Endothelial cell of umbilical vein (primary cell): ENCODE measurements around the gene TDRD9. TPM values are rescaled to one million over a fixed set of nuclear protein-coding genes. Genes with fewer than 3 reads are reported as not detected.

Source experiments
- BruUV-seq: library from RNA; stranded (reverse); fragments of 400-500 nt; replicated peaks from 2 replicates; lab custom pipeline; 2021; lab: Mats Ljungman, UMichigan
- CTCF ChIA-PET: fragments of 300-600, 350-600 bp; sonication (Branson Sonifier 250); formaldehyde crosslinking; loops from one replicate; lab custom pipeline; 2021; ENCODE audit warnings: antibody characterized with exemption, inconsistent platforms; lab: Charles Lee
- POLR2A ChIA-PET: fragments of 300-600, 350-600 bp; sonication (Branson Sonifier 250); formaldehyde crosslinking; loops from one replicate; lab custom pipeline; 2021; ENCODE audit warnings: antibody characterized with exemption, inconsistent platforms; lab: Charles Lee
- DNase-seq: peaks from one replicate; pipeline ENCODE4 v3.0.0-alpha.2; 2011; ENCODE audit warnings: low read depth, low spot score
- FAIRE-seq: peaks from 2 replicates; lab custom pipeline; 2011; peaks lifted over from hg19 to GRCh38; lab: Jason Lieb, UNC
- H2AFZ ChIP-seq: 2 replicates; pipeline ENCODE4 v1.6.0; 2012; ENCODE audit warnings: low read depth, low read length, control low read depth, inconsistent platforms
- H3K27ac ChIP-seq: 2 replicates; pipeline ENCODE4 v1.5.1; 2011; ENCODE audit warnings: low read depth, mild to moderate bottlenecking, control low read depth, low read length, moderate library complexity; ENCODE audit not compliant: insufficient read depth
- H3K27me3 ChIP-seq, 2 experiments: 2 replicates each; pipeline versions ENCODE4 v1.6.0 to v1.6.1; 2011; ENCODE audit warnings: low read length in 2 of 2, mixed read lengths in 1 of 2; ENCODE audit not compliant: control insufficient read depth in 2 of 2, insufficient read depth in 2 of 2
- H3K36me3 ChIP-seq, 2 experiments: 2 replicates in 1 of 2; 3 replicates in 1 of 2; pipeline ENCODE4 v1.5.1; 2011; ENCODE audit warnings: low read length in 2 of 2, mild to moderate bottlenecking in 1 of 2, moderate library complexity in 1 of 2; ENCODE audit not compliant: control insufficient read depth in 2 of 2, insufficient read depth in 2 of 2; ENCODE audit errors: extremely low read depth in 1 of 2
- H3K4me1 ChIP-seq: 3 replicates; pipeline ENCODE4 v1.5.1; 2011; ENCODE audit warnings: mild to moderate bottlenecking, low read length; ENCODE audit not compliant: control insufficient read depth, insufficient read depth; ENCODE audit errors: extremely low read depth
- H3K4me2 ChIP-seq: 2 replicates; pipeline ENCODE4 v1.6.1; 2011; ENCODE audit warnings: low read length, control low read depth, mixed read lengths; ENCODE audit not compliant: insufficient read depth
- H3K4me3 ChIP-seq, 3 experiments: fragments of 200-600 bp in 1 of 3; sonication (generic), shearing (Covaris generic) in 1 of 3; replicated peaks in 1 of 3; 2 replicates each; pipeline ENCODE4 v1.5.1; 2011 to 2016; ENCODE audit warnings: control low read depth in 3 of 3, low read length in 3 of 3, mild to moderate bottlenecking in 2 of 3, inconsistent platforms in 1 of 3, low read depth in 1 of 3, moderate library complexity in 1 of 3; ENCODE audit not compliant: insufficient read depth in 1 of 3
- H3K79me2 ChIP-seq: 2 replicates; pipeline ENCODE4 v1.6.0; 2012; ENCODE audit warnings: low read length, inconsistent platforms; ENCODE audit not compliant: control insufficient read depth, insufficient read depth
- H3K9ac ChIP-seq: replicated peaks from 2 replicates; pipeline ENCODE3; 2011; ENCODE audit warnings: low read length, control low read depth; ENCODE audit not compliant: insufficient read depth; ENCODE audit errors: extremely low read depth
- H3K9me1 ChIP-seq: replicated peaks from 3 replicates; pipeline ENCODE4 v1.6.0; 2011; ENCODE audit warnings: mild to moderate bottlenecking, low read length; ENCODE audit not compliant: control insufficient read depth, insufficient read depth; ENCODE audit errors: extremely low read depth
- H3K9me3 ChIP-seq: replicated peaks from 2 replicates; pipeline ENCODE4 v1.5.1; 2012; ENCODE audit warnings: low read length, inconsistent platforms; ENCODE audit not compliant: control insufficient read depth, insufficient read depth
- H4K20me1 ChIP-seq: replicated peaks from 2 replicates; pipeline ENCODE3; 2011; ENCODE audit warnings: mild to moderate bottlenecking, low read length; ENCODE audit not compliant: control insufficient read depth, insufficient read depth; ENCODE audit errors: extremely low read depth
- CTCF ChIP-seq, 2 donors: IDR thresholded peaks; 1 replicate in 1 of 2; 2 replicates in 1 of 2; pipeline ENCODE4 v1.5.1; 2011; ENCODE audit warnings: low read length in 2 of 2, mild to moderate bottlenecking in 2 of 2, moderate library complexity in 2 of 2, control low read depth in 1 of 2, inconsistent platforms in 1 of 2, low read depth in 1 of 2; ENCODE audit not compliant: insufficient read depth in 1 of 2; ENCODE audit errors: extremely low read depth in 1 of 2
- EZH2 ChIP-seq: IDR thresholded peaks from 2 replicates; pipeline ENCODE4 v1.6.1; 2012; ENCODE audit warnings: borderline replicate concordance, low read depth, mild to moderate bottlenecking, moderate library complexity, low read length, inconsistent platforms; ENCODE audit not compliant: severe bottlenecking
- FOS ChIP-seq: IDR thresholded peaks from 2 replicates; pipeline ENCODE4 v1.6.1; 2011; ENCODE audit warnings: mild to moderate bottlenecking, low read length, moderate library complexity, borderline replicate concordance; ENCODE audit not compliant: insufficient read depth
- GATA2 ChIP-seq: IDR thresholded peaks from 2 replicates; pipeline ENCODE4 v1.7.0; 2011; ENCODE audit warnings: low read depth, mild to moderate bottlenecking, moderate library complexity, mixed read lengths, low read length; ENCODE audit not compliant: insufficient read length, insufficient read depth
- JUN ChIP-seq: IDR thresholded peaks from 2 replicates; pipeline ENCODE4 v1.6.1; 2011; ENCODE audit warnings: borderline replicate concordance, low read depth; ENCODE audit not compliant: insufficient read length, insufficient read depth
- MAX ChIP-seq: IDR thresholded peaks from 2 replicates; pipeline ENCODE4 v1.6.1; 2011; ENCODE audit not compliant: insufficient read depth, insufficient read length
- MYC ChIP-seq: IDR thresholded peaks from one replicate; pipeline ENCODE4 v1.6.1; 2011; ENCODE audit warnings: mild to moderate bottlenecking, low read depth, low read length
- POLR2A ChIP-seq: IDR thresholded peaks from 2 replicates; pipeline ENCODE4 v1.6.1; 2012; ENCODE audit warnings: low read depth, mild to moderate bottlenecking, control low read depth, low read length
- POLR2AphosphoS5 ChIP-seq: IDR thresholded peaks from 2 replicates; pipeline ENCODE4 v1.6.1; 2012; ENCODE audit warnings: low read depth, mild to moderate bottlenecking, control low read depth, low read length, moderate library complexity; ENCODE audit not compliant: insufficient read depth
- dilution Hi-C: fragments of 300-500 bp; cut with MboI; formaldehyde crosslinking; loops from one replicate; pipeline ENCODE4 v1.15.0; 2019; ENCODE audit warnings: low sequenced_read_pairs; ENCODE audit not compliant: extremely low pct_ligation_motif_present
- intact Hi-C: fragments of 100-400 bp; cut with micrococcal nuclease; formaldehyde crosslinking; loops from one replicate; pipeline ENCODE4 v1.10.0; 2022
- polyA plus RNA-seq, 4 experiments: library from polyadenylated mRNA; depleted of rRNA in 3 of 4; stranded (reverse) in 3 of 4; unstranded in 1 of 4; fragments of >200 nt; gene quantifications; 2 replicates each; pipeline versions ENCODE4 v1.2.1 to v1.2.3, GENCODE V29; 2011 to 2012; ENCODE audit warnings: missing spikeins in 1 of 4
- total RNA-seq: library from RNA; stranded (reverse); gene quantifications from 2 replicates; pipeline ENCODE4 v1.2.3, GENCODE V29; 2021

The TDRD9 gene
- total and polyA plus RNA-seq, 2 donors (not counting 3 experiments of a cell fraction or from before 2014, with no cell fraction given): 0.52 to 1.4 TPM

GRCh38 chr14:103909531-103910261 is 18.6 kb upstream of the TDRD9 start:
- intact Hi-C loops (loop anchor here (1.0 to 2.0 kb wide), 2 partner anchors 101 to 337 kb away; no protein-coding TSS in a partner anchor), dilution Hi-C loops (no loop called here)
- Histone ChIP-seq H3K9me1 (no peaks in the 10 kb centered on the region), H2AFZ (peak overlapping the region; percentile 43), H3K9ac (no peak overlapping the region), H4K20me1 (no peaks in the 10 kb centered on the region), H3K4me2 (peak overlapping the region; percentile 43), H3K27me3 (no peaks in the 10 kb centered on the region), H3K27ac (no peak overlapping the region), H3K36me3 (peaks cover 3 to 5% of the 10 kb centered on the region in 2 experiments), H3K9me3 (no peaks in the 10 kb centered on the region), H3K79me2 (no peaks in the 10 kb centered on the region), H3K4me3 (no peak overlapping the region), H3K4me1 (peaks cover 4% of the 10 kb centered on the region)
- POLR2A ChIA-PET: no interaction called here
- TF ChIP-seq POLR2A: no peak
- TF ChIP-seq GATA2: no peak
- no peak for TF ChIP-seq JUN
- TF ChIP-seq POLR2AphosphoS5: no peak
- no peak for TF ChIP-seq FOS
- no peak for TF ChIP-seq EZH2
- TF ChIP-seq MAX: no peak
- no peak for TF ChIP-seq CTCF (IDR thresholded peaks at IDR 0.05; ENCODE audit: extremely low read depth in 1 of 2, insufficient read depth in 1 of 2, low read depth in 1 of 2, low read length in 2 of 2)
- no peak for TF ChIP-seq MYC
- DNase-seq: no peak
- no TSS peak for BruUV-seq
- CTCF ChIA-PET: interaction anchor here (0.5 to 10.3 kb wide), 25 partner anchors 9 to 336 kb away, joined by 3 to 253 read pairs (median 4); no protein-coding TSS in a partner anchor
- FAIRE-seq: no peak
